H54 (cell line): ENCODE measurements around the gene GPR183.

ENCODE experiments used
- DNase-seq: peaks from one replicate; pipeline ENCODE4 v3.0.0; 2011; ENCODE audit warnings: low spot score, mixed read lengths; ENCODE audit not compliant: insufficient read length
- FAIRE-seq: peaks from 3 replicates; lab custom pipeline; 2011; peaks lifted over from hg19 to GRCh38; lab: Jason Lieb, UNC
- POLR2A ChIP-seq: IDR thresholded peaks from 2 replicates; pipeline ENCODE4 v1.6.1; 2011; ENCODE audit warnings: low read depth, mild to moderate bottlenecking, low read length

Gene GPR183

DNA sequence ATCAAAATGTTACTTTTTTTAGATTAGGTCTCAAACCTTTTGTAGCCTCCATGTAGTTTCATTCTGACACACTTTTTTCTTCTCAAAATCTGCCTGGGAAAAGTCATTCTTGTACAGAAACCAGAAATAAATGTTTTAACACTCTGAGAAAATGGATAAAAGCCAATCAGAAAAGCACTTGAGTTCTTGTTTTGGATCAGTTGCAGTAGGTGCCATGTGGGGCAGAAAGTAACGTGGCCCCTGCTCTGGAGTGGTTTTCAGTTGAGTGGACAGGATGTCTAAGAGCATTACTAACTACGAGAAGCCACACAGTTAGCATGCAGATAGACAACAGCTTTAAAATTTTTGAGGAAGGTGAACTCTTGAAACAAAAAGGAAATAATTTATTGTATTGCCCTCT lies 19.1 kb downstream of the GPR183 start:
- TF ChIP-seq POLR2A, result no peak
- FAIRE-seq, result peak; percentile 73
- no peak for DNase-seq

DNA sequence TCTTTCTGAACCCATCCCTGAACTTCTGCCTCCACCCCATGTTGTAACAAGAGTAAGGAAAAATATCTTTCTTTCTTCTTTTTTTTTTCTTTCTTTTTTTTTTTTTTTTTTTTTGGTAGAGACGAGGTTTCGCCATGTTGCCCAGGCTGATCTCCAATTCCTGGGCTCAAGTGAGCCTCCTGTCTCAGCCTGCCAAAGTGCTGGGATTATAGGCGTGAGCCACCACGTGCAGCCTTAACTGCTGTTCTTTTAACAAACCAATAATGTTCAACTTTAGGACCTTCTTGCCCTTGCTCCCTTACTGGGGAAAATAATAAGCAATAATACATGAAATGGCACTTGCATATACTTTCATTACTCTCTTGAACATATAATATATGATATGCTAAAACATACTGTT lies 19.6 kb downstream of the GPR183 start:
- no peak for TF ChIP-seq POLR2A
- FAIRE-seq (no peak), DNase-seq (no peak)

DNA sequence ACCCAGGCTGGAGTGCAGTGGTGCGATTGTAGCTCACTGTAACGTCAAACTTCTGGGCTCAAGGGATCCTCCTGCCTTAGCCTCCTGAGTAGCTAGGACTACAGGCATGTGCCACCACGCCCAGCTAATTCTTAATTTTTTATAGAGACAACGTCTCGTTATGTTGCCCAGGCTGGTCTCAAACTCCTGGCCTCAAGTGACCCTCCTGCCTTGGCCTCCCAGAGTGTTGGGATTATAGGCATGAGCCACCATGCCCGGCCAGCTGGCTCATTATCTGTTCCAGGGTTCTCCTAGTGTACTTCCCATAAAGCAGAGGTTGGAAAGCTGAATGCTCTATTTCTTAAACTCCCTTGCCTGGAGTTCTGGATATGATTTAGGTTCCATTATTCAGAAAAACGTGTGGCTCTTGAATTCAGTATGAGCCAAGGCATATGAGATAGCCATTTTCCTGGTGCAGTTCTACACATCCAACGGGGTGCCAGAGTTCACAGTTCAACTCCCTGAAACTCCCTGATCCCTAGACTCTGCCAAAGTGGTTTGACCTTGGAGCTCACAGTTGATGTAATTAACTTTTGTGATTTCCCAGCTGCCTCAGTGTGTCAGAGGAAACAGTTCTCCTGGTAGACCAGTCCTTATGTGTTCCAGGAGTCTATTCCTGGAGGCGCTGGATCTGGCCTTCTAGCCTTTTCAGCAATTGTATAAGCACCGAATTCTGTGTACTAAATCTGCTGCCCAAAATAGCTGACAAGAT lies 21.6 kb downstream of the GPR183 start:
- FAIRE-seq (peak; percentile 15), DNase-seq (no peak)
- TF ChIP-seq POLR2A, result no peak

DNA sequence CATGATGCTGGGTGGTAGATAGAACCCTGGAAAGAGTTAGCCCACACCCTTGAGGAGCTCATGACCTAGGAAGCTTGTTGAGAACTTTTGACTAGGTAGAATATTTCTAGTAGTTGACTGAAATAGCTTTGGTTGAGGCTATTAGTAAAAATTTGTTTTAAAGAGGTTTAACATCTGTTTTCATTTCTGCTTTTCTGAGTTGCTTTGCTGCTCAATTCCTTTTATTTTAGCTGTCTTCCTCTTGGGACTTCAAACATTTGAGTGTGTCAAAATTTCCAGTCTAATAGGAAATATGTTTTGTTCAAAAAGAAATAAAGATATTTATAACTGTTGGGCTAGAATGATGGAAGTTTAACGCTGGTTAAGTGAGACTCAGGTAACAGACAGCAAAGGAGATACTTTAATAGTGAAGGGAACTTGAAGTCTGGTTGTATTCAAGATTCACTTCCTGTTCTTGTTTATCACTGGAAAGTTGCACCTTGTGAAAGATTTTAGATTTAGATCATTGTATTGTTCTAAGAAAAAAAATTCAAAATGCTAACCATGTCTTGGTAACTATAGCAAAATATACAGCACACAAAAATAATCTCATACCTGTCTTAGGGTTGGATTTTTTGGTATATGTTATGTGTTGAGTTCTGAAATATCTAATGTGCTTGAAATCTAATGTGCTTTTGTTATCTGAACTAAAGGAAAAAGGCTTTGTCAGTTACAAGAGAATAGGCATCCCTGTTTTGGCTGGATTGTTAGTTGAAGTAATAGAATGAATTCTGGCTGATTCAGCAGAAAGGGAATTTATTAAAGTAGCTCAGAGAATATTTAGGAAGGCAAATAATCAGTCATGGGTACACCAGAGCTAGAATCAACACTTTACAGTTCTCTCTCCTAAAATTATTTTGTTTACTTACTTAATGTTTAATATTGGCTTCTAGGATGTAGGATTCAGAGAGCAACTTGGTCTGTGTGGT lies 24.7 kb downstream of the GPR183 start:
- DNase-seq (no peak), FAIRE-seq (peak; percentile 90)
- TF ChIP-seq POLR2A, result no peak

DNA sequence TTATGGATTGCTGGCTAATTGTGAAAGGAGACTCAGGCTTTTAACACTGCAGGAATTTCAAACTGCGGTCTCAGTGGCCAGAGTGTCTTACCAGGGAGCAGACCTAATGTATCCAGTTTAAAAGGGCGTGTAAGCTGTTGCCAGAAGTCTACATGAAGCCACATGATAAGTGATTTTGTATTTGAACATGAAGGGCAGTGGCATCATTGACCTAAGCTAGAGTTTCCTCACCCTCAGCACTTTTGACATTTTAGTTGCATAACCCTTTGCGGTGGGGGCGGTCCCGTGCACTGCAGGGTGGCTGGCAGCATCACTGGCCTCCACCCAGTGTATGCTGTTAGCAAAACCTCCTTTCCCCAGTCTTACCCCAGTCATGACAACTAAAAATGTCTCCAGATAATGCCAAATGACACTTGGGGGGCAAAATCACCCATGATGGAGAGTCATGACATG lies 25.4 kb downstream of the GPR183 start:
- DNase-seq (no peak), FAIRE-seq (no peak)
- no peak for TF ChIP-seq POLR2A

DNA sequence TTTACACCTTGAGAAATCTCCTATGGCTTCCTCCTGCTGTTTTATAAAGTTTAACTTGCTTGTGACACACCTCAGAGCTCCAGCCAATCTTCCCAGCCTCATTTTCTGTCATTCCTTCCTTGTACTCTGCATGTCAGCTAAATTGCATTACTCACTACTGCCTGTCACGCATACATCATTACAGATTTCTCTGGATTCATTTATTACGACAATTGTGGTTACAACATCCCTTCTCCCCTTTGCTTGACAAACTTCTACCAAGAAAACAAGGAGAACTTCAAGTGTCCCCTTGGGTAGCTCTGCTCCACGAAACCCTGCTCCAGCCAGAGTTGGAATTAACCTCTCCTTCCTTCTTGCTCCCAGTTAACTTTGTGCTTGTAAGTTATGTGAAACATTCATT lies 27.0 kb downstream of the GPR183 start:
- TF ChIP-seq POLR2A, result no peak
- FAIRE-seq (peak; percentile 88), DNase-seq (no peak)

DNA sequence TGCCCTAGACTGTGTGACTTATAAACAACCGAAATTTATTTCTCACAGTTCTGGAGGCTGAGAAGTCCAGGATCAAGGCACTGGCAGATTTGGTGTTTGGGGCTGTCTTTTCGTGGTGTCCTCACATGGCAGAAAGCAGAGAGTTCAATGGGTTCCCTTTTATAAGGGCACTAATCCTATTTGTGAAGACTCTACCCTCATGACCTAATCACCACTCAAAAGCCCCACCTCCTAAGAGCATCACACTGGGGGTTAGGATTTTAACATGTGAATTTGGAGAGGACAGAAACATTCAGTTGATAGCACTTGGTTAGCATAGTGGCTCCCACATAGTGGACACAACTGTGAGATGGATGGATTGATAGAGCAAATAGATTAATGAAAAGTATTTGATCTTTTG lies 27.6 kb downstream of the GPR183 start:
- no peak for TF ChIP-seq POLR2A
- FAIRE-seq (no peak), DNase-seq (no peak)

DNA sequence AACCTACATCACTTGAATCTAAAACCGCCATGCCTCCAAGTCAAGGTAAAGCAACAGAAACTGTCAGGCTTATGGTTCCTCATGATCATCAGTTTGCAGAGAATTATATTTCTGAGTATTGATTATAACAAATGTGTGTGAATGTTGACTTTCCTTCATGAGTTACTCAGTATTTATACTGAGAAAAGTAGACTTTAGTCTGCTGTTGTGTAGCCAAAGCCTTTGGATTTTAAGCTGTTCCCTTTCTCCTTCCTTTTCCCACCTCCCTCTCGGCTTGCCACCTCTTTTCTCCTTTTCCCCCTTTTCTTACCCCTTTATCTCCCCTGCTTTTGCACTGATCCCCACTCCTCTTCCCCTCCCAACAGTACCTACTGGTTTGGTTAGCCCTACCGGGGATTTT lies 28.4 kb downstream of the GPR183 start:
- no peak for TF ChIP-seq POLR2A
- no peak for FAIRE-seq
- DNase-seq, result no peak

DNA sequence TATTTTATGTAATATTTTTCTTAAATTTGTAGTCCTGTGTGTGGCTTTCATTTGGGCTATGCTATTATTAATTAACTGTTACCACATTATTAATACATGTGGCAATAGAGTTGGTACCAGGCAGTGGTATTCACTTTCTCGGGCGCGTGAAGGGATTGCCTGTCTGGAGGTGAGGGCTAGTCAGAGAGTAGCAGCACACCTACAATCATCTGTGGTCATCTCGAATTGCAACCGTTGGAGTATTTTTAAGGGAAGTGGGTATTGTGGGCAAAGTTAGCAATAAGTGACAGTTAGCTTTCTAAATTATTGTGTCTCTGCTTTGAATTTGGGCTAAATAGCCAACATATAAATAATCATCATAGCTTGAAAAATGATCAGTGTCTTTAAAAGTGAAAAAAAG lies 29.0 kb downstream of the GPR183 start:
- no peak for TF ChIP-seq POLR2A
- FAIRE-seq (peak; percentile 45), DNase-seq (no peak)

DNA sequence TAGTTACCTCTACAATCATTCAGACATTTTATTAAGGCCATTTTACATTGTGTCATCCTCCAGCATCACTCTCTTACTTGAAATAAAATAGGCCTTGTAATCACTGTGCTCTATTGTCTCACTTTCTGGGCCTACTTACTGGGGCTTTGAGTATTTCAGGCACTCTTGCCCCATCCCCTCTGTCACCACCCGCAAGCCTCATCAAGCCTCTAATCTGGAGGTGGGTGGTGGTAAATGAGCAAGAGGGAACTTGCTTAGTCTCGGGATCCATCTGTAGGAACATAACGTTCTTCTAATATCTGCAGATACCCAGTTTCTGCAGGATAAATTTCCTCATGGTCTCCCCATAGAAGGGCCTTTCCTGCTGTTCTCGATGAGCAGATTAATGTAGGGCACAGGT lies 29.6 kb downstream of the GPR183 start:
- FAIRE-seq, result peak; percentile 68
- TF ChIP-seq POLR2A, result no peak
- no peak for DNase-seq

DNA sequence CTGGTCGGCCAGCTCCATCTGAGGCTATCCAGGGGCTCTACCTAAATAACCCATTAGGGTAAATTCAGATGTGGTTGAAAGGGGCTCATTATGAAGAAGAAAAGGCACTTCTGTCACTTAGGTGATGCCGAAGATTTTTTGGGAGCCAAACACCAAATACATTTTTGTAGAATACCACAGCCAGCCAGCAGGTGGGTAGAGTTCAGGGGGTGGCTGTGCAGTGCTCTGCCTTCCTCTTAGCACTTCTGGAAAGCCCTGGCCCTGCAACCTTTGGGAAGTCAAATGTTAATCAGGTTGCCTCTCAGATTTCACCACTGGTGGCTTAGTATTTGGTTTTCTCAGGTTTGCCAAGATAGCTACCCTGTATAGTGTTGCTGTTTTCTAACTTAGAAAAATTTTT lies 30.5 kb downstream of the GPR183 start:
- TF ChIP-seq POLR2A, result no peak
- DNase-seq (no peak), FAIRE-seq (no peak)

DNA sequence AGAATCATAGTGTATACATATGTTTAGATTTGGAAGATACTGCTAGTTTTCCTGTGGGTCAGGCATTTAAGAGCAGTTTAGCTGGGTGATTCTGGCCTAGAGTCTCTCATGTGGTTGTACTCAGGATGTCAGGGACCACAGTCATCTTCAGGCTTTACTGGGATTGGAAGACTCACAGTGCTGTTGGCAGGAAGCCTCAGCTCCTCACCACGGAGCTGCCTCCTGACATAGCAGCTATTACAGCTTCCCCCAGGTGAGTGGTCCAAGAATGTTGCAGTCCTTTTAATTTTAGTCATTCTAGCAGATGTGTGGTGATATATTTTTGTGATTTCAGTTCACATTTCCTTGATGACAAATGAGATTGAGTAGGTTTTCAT lies 32.1 kb downstream of the GPR183 start:
- DNase-seq (peak; percentile 23), FAIRE-seq (peak; percentile 100)
- no peak for TF ChIP-seq POLR2A

DNA sequence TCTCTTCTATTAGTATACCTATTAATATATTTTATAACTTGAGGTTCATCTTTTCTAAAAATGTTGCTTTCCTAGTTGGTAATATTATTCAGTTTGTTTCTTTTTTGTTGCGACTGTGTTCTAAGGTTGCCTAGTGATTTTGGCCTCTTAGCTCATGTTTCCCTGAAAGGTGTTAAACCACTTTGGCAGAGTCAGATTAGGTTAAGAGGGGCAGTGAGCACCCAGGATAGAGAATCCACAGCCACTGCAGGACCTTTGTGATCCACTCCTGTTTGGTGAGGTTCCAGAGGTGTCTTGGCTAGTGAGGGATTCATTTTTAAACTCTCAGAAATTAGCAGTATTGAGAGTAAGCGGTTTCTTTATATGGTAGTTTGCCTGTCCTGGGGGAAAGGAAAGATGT lies 34.1 kb downstream of the GPR183 start:
- peak; percentile 86 for FAIRE-seq
- TF ChIP-seq POLR2A, result no peak
- no peak for DNase-seq

DNA sequence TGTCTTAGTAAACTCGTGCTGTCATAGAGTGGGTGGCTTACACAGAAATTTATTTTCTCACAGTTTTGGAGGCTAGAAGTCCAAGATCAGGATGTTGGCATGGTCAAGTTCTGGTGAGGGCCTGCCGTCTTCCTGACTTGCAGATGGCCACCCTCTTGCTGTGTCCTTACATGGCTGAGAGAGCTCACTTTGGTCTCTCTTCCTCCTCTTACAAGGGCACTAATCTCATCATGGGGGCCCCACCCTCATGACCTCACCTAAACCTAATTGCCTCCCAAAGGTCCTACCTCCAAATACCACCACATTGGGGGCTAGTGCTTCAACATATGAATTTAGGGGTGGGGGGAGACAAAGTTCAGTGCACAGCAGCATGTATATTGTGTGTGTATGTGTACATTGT lies 34.7 kb downstream of the GPR183 start:
- DNase-seq (no peak), FAIRE-seq (no peak)
- TF ChIP-seq POLR2A, result no peak
